Urinary bladder (tissue), 4 donors: ENCODE data around the gene GPX3. TPM values are rescaled to one million over a fixed set of nuclear protein-coding genes. Genes with fewer than 3 reads are reported as not detected.

Experiments
- DNase-seq: peaks from one replicate; pipeline ENCODE4 v3.0.0-alpha.2; 2015; ENCODE audit errors: extremely low spot score
- H3K27ac ChIP-seq: one replicate; pipeline ENCODE4 v1.5.1; 2013; ENCODE audit warnings: low read depth, mild to moderate bottlenecking, moderate library complexity
- H3K36me3 ChIP-seq: one replicate; pipeline ENCODE4 v1.6.1; 2013; ENCODE audit warnings: mild to moderate bottlenecking, moderate library complexity; ENCODE audit not compliant: insufficient read depth
- H3K4me1 ChIP-seq: one replicate; pipeline ENCODE4 v1.6.1; 2013; ENCODE audit warnings: mild to moderate bottlenecking, moderate library complexity; ENCODE audit not compliant: insufficient read depth
- H3K4me3 ChIP-seq: one replicate; pipeline ENCODE4 v1.5.1; 2013; ENCODE audit warnings: low read depth, low read length
- WGBS: extraction: QIAGEN DNeasy Blood & Tissue Kit; methylation state at CpG from one replicate; pipeline ENCODE4 v1.1.7; 2013; 5-methylcytosine and 5-hydroxymethylcytosine counted together
- polyA plus RNA-seq: library from polyadenylated mRNA; stranded (reverse); fragments of 200-250 nt; gene quantifications from one replicate; pipeline ENCODE4 v1.2.3, GENCODE V29; 2013
- total RNA-seq: library from RNA; depleted of rRNA; stranded (reverse); fragments of >200 nt; gene quantifications from one replicate; pipeline ENCODE4 v1.2.3, GENCODE V29; 2014
- donor health status: healthy with polysubstance abuse.
- donor health status: healthy.

GPX3 gene
- total and polyA plus RNA-seq, 2 donors: 8.6 to 1,418 TPM

GRCh38 chr5:151021746-151022145 lies 1.4 kb downstream of the GPX3 start:
- Histone ChIP-seq H3K27ac (peak overlapping the region; percentile 49), H3K36me3 (no peaks in the 10 kb centered on the region), H3K4me1 (no peaks in the 10 kb centered on the region), H3K4me3 (peak overlapping the region; percentile 56)
- no peak for DNase-seq
- WGBS: 81% methylated on average over 6 of the region's 6 CpGs

DNA sequence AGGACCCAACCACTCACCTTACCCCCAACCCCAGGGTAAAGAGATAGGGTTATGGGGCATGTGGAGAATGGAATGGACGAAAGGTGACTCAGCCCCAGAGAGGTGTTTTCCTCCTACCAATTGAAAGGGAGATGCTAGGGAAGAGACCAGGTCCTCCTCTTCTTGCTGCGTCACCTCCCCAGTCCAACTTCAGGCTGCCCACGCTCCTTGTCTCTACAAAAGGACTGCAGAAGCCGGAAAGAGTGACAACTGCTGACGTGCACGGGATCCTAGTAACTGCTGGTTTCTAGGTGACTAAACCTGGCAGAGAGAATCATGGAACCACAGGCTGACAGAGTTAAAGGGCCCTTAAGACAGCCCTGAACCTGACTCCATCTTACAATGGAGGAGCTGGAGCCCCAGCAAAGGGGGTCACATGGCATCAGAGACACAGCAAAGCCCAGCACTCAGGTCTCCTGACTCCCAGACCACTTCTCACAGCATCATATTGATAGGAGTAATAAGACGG lies 2.2 kb downstream of the GPX3 start:
- peak overlapping the region; percentile 13 for H3K27ac ChIP-seq
- no peak overlapping the region for H3K4me3 ChIP-seq
- 79% methylated on average over 7 of the region's 7 CpGs for WGBS
- H3K4me1 ChIP-seq: no peaks in the 10 kb centered on the region
- no peak for DNase-seq
- peaks cover 2% of the 10 kb centered on the region for H3K36me3 ChIP-seq

GRCh38 chr5:151023047-151023615 lies 2.7 kb downstream of the GPX3 start:
- Histone ChIP-seq H3K4me3 (no peak overlapping the region), H3K27ac (peak overlapping the region; percentile 30), H3K4me1 (no peaks in the 10 kb centered on the region), H3K36me3 (peaks cover 2% of the 10 kb centered on the region)
- no peak for DNase-seq
- WGBS: 39% methylated on average over 5 of the region's 5 CpGs

- Histone ChIP-seq H3K27ac (no peak overlapping the region), H3K4me1 (no peaks in the 10 kb centered on the region), H3K36me3 (peaks cover 6% of the 10 kb centered on the region), H3K4me3 (no peak overlapping the region)
- DNase-seq: no peak
- 46% methylated on average over 8 of the region's 8 CpGs for WGBS
Measured at GRCh38 chr5:151023651-151024050, 3.3 kb downstream of the GPX3 start.

DNA sequence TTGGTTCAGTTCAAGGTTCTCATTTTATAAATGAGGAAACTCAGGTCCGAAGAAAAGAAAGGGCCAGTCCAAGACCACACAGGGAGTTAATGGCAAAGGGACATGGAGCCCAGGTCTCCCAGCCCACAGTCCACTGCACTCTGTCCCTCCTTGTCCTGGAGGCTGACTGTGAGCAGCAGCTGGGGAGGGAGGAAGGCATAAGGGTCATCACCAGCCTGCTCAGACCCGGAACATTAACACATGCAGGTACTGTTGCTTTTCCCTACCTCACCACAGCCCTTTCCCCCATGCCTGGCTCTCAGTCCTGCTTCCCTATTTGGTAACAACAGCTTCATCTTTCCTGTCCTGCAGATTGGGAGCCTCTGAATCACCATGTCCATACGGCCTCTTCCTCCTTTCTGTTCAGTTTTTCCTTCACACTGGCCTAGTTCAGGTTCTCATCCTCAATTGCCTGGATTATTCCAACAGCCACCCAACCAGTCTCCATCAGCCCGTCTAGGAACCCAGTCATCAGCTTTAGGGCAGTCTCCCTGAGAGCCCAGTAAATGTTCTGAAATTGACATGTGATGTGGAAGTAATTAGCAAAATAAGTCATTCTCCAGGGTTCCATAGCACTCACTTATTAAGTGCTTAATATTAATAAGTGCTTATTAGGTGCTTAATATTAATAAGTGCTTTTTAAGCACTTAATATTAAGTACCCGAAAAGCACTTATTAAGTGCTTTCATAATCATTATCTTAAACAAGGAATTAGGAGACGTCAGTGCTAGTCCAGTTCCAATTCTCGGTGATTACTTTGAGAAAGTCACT lies 4.3 kb downstream of the GPX3 start:
- DNase-seq: no peak
- Histone ChIP-seq H3K4me1 (no peaks in the 10 kb centered on the region), H3K36me3 (peaks cover 10% of the 10 kb centered on the region), H3K27ac (no peak overlapping the region), H3K4me3 (no peak overlapping the region)
- 84% methylated on average over 7 of the region's 7 CpGs for WGBS

GRCh38 chr5:151025250-151025606 lies 4.8 kb downstream of the GPX3 start:
- Histone ChIP-seq H3K36me3 (peaks cover 15% of the 10 kb centered on the region), H3K4me1 (no peaks in the 10 kb centered on the region), H3K27ac (no peak overlapping the region), H3K4me3 (no peak overlapping the region)
- DNase-seq: no peak
- WGBS: 95% methylated on average over 7 of the region's 7 CpGs

GRCh38 chr5:151026088-151026487 lies 5.7 kb downstream of the GPX3 start:
- no peak overlapping the region for H3K27ac ChIP-seq
- 83% methylated on average over 9 of the region's 9 CpGs for WGBS
- DNase-seq: no peak
- no peaks in the 10 kb centered on the region for H3K4me1 ChIP-seq
- H3K36me3 ChIP-seq: peaks cover 15% of the 10 kb centered on the region
- H3K4me3 ChIP-seq: no peak overlapping the region

DNA sequence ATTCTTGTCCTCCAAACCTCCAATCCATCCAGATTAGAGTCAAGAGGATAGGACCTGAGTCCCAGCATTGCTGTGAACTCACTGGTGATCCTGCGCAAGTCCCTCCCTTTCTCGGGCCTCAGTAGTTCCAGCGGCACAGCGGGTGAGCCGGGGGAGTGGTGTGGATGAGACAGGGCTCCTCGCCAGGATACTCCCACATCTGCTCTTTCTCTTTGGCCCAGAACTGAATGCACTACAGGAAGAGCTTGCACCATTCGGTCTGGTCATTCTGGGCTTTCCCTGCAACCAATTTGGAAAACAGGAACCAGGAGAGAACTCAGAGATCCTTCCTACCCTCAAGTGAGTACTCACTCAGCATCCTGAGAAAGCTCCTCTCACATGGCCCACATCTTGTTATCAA lies 6.3 kb downstream of the GPX3 start:
- peaks cover 15% of the 10 kb centered on the region for H3K36me3 ChIP-seq
- WGBS: 77% methylated on average over 7 of the region's 7 CpGs
- no peak overlapping the region for H3K27ac ChIP-seq
- no peak for DNase-seq
- H3K4me1 ChIP-seq: no peaks in the 10 kb centered on the region
- no peak overlapping the region for H3K4me3 ChIP-seq

GRCh38 chr5:151027961-151028479 lies 7.6 kb downstream of the GPX3 start:
- H3K4me3 ChIP-seq: no peak overlapping the region
- no peaks in the 10 kb centered on the region for H3K4me1 ChIP-seq
- no peak for DNase-seq

GRCh38 chr5:151028717-151029116 lies 8.3 kb downstream of the GPX3 start:
- no peak overlapping the region for H3K4me3 ChIP-seq
- 95% methylated on average over 8 of the region's 8 CpGs for WGBS
- no peak overlapping the region for H3K27ac ChIP-seq
- peaks cover 15% of the 10 kb centered on the region for H3K36me3 ChIP-seq
- H3K4me1 ChIP-seq: no peaks in the 10 kb centered on the region
- no peak for DNase-seq

More at GRCh38 chr5:151027961-151028479, 7.6 kb downstream of the GPX3 start:
- Histone ChIP-seq H3K27ac (no peak overlapping the region), H3K36me3 (peaks cover 15% of the 10 kb centered on the region)
- 89% methylated on average over 11 of the region's 11 CpGs for WGBS

DNA sequence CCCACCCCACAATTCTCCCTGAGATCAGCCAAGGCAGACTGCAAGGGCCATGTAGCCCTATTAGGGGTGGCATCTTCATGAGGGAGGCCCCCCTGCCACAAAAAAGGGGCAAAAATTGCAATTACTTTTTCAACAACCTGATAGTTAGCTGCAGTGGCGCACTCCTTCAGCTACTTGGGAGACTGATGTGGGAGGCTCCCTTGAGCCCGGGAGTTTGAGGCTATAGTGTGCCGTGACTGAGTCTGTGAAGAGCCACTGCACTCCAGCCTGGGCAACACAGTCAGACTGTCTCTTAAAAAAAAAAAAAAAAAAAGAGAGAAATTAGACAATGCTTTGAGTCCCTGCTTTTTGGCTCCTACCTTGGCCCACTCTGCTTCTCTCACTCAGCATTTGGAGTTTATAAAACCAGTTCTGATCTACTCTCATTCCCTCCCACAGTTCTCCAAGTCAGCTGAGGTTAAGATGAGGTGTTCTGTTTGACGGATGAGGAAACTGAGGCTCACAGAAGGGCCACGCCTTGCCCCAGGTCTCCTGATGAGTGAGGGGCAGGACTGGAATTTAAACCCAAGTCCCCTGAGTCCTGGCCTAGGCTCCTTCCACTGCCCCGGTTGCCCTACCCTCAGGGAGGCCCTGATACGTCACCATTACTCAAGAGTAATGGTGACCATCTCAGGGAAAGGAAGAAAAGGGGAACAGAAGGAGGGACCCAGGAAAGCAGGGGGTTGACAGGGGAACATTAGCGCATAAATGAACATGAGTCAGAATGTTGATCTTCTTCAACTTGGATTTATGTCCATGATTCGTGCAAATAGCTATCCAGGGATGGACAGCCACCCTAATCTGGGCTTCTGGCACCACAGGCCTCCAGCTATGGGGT lies 9.0 kb downstream of the GPX3 start:
- peaks cover 15% of the 10 kb centered on the region for H3K36me3 ChIP-seq
- no peak for DNase-seq
- peak overlapping the region; percentile 70 for H3K27ac ChIP-seq
- no peak overlapping the region for H3K4me3 ChIP-seq
- no peaks in the 10 kb centered on the region for H3K4me1 ChIP-seq
- WGBS: 92% methylated on average over 9 of the region's 9 CpGs

DNA sequence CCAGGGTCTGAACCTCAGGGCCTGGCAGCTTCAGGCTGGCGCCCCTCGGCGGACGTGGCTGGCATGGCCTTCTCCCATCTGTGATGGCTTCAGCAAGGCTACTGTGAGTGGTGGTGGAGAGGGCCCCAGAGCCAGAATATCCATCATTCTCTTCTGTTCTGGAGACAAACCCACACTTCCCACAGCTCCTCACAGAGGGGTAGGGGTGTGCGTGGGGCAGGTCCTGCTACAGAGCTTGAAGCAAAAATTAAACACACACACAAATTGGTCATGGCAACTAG lies 9.6 kb downstream of the GPX3 start:
- no peak overlapping the region for H3K4me3 ChIP-seq
- peak overlapping the region; percentile 70 for H3K27ac ChIP-seq
- peaks cover 15% of the 10 kb centered on the region for H3K36me3 ChIP-seq
- WGBS: 92% methylated on average over 5 of the region's 5 CpGs
- no peak for DNase-seq
- no peaks in the 10 kb centered on the region for H3K4me1 ChIP-seq

DNA sequence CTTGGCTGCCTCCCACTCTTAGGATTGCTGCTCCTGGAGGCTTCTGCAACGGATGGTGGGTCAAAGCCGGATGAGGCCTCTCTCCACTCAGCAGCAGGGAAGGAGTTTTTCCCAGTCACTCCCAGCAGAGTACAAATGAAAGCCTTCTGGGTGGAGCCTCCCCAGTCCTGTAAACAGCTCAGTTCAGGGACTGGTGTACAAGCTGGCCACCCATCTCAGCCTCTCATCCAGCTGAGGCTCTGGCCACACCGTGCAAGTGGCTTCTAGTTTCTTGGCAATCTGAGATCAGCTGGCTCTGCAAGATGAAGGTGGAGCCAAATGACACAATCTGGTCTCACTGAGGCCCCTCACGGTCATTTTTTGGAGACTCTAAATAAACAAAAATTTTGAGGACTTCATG lies 10.0 kb downstream of the GPX3 start:
- 44% methylated on average over 4 of the region's 4 CpGs for WGBS
- Histone ChIP-seq H3K27ac (peak overlapping the region; percentile 70), H3K36me3 (peaks cover 15% of the 10 kb centered on the region), H3K4me3 (no peak overlapping the region), H3K4me1 (no peaks in the 10 kb centered on the region)
- DNase-seq: no peak
